Measurements from ENCODE around the gene USP3. TPM values are rescaled to one million over a fixed set of nuclear protein-coding genes. Genes with fewer than 3 reads are reported as not detected.

Gene USP3, protein sequence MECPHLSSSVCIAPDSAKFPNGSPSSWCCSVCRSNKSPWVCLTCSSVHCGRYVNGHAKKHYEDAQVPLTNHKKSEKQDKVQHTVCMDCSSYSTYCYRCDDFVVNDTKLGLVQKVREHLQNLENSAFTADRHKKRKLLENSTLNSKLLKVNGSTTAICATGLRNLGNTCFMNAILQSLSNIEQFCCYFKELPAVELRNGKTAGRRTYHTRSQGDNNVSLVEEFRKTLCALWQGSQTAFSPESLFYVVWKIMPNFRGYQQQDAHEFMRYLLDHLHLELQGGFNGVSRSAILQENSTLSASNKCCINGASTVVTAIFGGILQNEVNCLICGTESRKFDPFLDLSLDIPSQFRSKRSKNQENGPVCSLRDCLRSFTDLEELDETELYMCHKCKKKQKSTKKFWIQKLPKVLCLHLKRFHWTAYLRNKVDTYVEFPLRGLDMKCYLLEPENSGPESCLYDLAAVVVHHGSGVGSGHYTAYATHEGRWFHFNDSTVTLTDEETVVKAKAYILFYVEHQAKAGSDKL
- 110 TPM for total RNA-seq

GRCh38 chr15:63504247-63504978 is at the start of gene USP3:
TSS of gene USP3 (plus strand) at chr15:63504593. CDS start at chr15:63504740, 147 bp downstream.

DNA sequence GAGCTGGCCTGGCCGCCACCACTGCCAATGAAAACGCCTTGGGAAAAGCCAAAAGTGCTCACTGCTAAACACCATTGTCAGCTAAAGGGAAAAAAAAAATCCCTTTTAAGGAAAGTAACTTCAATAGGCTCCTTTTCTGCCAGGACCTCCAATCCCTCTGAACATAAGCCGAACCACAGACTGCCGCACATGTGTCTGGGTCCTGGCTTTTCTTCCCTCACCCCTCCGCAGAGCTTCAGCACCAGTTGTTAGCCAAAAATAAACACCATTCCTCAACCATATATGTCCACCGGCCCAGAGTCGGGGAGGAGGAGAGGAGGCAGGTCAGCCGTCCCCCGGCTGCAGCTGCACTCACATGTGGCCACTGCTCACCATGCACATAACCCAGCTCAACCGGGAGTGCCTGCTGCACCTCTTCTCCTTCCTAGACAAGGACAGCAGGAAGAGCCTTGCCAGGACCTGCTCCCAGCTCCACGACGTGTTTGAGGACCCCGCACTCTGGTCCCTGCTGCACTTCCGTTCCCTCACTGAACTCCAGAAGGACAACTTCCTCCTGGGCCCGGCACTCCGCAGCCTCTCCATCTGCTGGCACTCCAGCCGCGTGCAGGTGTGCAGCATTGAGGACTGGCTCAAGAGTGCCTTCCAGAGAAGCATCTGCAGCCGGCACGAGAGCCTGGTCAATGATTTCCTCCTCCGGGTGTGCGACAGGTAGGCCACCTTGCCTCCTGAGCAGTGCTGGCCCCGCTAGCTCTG is 92.8 kb downstream of the USP3 start, which contains the start of gene FBXL22:
TSS of gene FBXL22 (plus strand) at position 350 of the 753 bp plus-strand sequence. CDS start at position 356, 6 bp downstream.

Other genes starting within 250 kb of the USP3 start
- 33.5 TPM for gene APH1B, start 227.0 kb upstream of the USP3 start, total RNA-seq
- gene CA12, start 122.7 kb upstream of the USP3 start, total RNA-seq = 11.6 TPM
- gene FBXL22, start 92.8 kb downstream of the USP3 start, total RNA-seq = 0.31 TPM

Measured in parietal lobe (tissue), 1 donor.